Endodermal cell (in vitro differentiated cells): ENCODE results near the gene KRTAP12-1. TPM values are rescaled to one million over a fixed set of nuclear protein-coding genes. Genes with fewer than 3 reads are reported as not detected.

Source experiments
- DNase-seq: peaks from one replicate; pipeline ENCODE4 v3.0.0-alpha.2; 2017
- H3K27ac ChIP-seq: 2 replicates; pipeline ENCODE4 v1.5.1; 2013; ENCODE audit warnings: mild to moderate bottlenecking, low read depth, low read length, moderate library complexity
- H3K27me3 ChIP-seq: 2 replicates; pipeline ENCODE4 v1.6.1; 2013; ENCODE audit warnings: mild to moderate bottlenecking, low read length, moderate library complexity; ENCODE audit not compliant: insufficient read depth, control insufficient read depth, poor library complexity, severe bottlenecking
- H3K36me3 ChIP-seq: 2 replicates; pipeline ENCODE4 v1.7.0; 2013; ENCODE audit warnings: mild to moderate bottlenecking, low read length, moderate library complexity; ENCODE audit not compliant: control insufficient read depth, insufficient read depth
- H3K4me1 ChIP-seq: one replicate; pipeline ENCODE4 v1.7.0; 2013; ENCODE audit warnings: low read length; ENCODE audit not compliant: control insufficient read depth, insufficient read depth
- H3K4me3 ChIP-seq: 2 replicates; pipeline ENCODE4 v1.5.1; 2013; ENCODE audit warnings: mild to moderate bottlenecking, low read length, moderate library complexity
- H3K9ac ChIP-seq: 2 replicates; pipeline ENCODE4 v1.6.1; 2013; ENCODE audit warnings: mild to moderate bottlenecking, low read length, moderate library complexity; ENCODE audit not compliant: poor library complexity, severe bottlenecking; ENCODE audit errors: extremely low read depth
- H3K9me3 ChIP-seq: 2 replicates; pipeline ENCODE4 v1.6.1; 2013; ENCODE audit warnings: mild to moderate bottlenecking, low read length, moderate library complexity; ENCODE audit not compliant: control insufficient read depth
- H3K27ac Mint-ChIP-seq: 2 replicates; pipeline ENCODE4 v1.8.0; 2020; ENCODE audit warnings: mixed read lengths
- H3K27me3 Mint-ChIP-seq: 2 replicates; pipeline ENCODE4 v1.8.0; 2021; ENCODE audit warnings: mild to moderate bottlenecking, mixed read lengths; ENCODE audit not compliant: insufficient read depth
- H3K36me3 Mint-ChIP-seq: 2 replicates; pipeline ENCODE4 v1.8.0; 2020; ENCODE audit warnings: low read depth, mixed read lengths
- H3K4me1 Mint-ChIP-seq: 2 replicates; pipeline ENCODE4 v1.8.0; 2020; ENCODE audit warnings: mixed read lengths
- H3K4me3 Mint-ChIP-seq: 2 replicates; pipeline ENCODE4 v1.8.0; 2020; ENCODE audit warnings: mild to moderate bottlenecking, moderate library complexity, mixed read lengths
- H3K9me3 Mint-ChIP-seq: 2 replicates; pipeline ENCODE4 v1.8.0; 2020; ENCODE audit warnings: mild to moderate bottlenecking, mixed read lengths
- CTCF ChIP-seq: fragments of 200-600 bp; sonication (generic); conservative IDR thresholded peaks from 2 replicates; pipeline ENCODE4 v1.5.0; 2021; ENCODE audit warnings: antibody characterized with exemption, mild to moderate bottlenecking
- WGBS, 2 experiments: methylation state at CpG; one replicate each; pipeline versions ENCODE4 v1.1.5 to v1.1.7; 2013; ENCODE audit warnings: missing lambda C conversion rate in 2 of 2, mixed read lengths in 1 of 2; ENCODE audit not compliant: insufficient coverage in 1 of 2, insufficient read length in 1 of 2; 5-methylcytosine and 5-hydroxymethylcytosine counted together
- total RNA-seq, 2 donors: library from RNA; stranded (reverse); fragmentation: NEBNext Ultra II Directional in 1 of 2; extraction: Animal tissue kit (Norgen Biotek cat#: 25700) in 1 of 2; gene quantifications; 2 replicates in 1 of 2; 3 replicates in 1 of 2; pipeline ENCODE4 v1.2.1, GENCODE V29; 2021

The KRTAP12-1 gene
- total RNA-seq, 2 donors from 2014 or later = not detected

GRCh38 chr21:44708866-44709425, 27.0 kb upstream of the KRTAP12-1 start:
- 5 to 10% methylated on average over 8 to 25 of the region's 25 CpGs for WGBS, 2 experiments
- Mint-ChIP-seq H3K4me1 (peaks cover 58% of the 10 kb centered on the region), H3K36me3 (no peaks in the 10 kb centered on the region), H3K4me3 (peak overlapping the region; percentile 43), H3K27me3 (peaks cover 96% of the 10 kb centered on the region), H3K27ac (no peak overlapping the region), H3K9me3 (peaks cover 10% of the 10 kb centered on the region)
- peaks cover 90% of the 10 kb centered on the region for H3K27me3 ChIP-seq
- no peak overlapping the region for H3K9ac ChIP-seq
- peaks cover 6% of the 10 kb centered on the region for H3K9me3 ChIP-seq
- DNase-seq = peak; percentile 51
- H3K36me3 ChIP-seq = no peaks in the 10 kb centered on the region
- H3K4me1 ChIP-seq = peaks cover 14% of the 10 kb centered on the region
- H3K27ac ChIP-seq = no peak overlapping the region
- H3K4me3 ChIP-seq = peak overlapping the region; percentile 57
- no peak for TF ChIP-seq CTCF

- Histone ChIP-seq H3K4me1 (peaks cover 14% of the 10 kb centered on the region), H3K27ac (no peak overlapping the region), H3K9me3 (peaks cover 6% of the 10 kb centered on the region), H3K36me3 (no peaks in the 10 kb centered on the region), H3K4me3 (peak overlapping the region; percentile 17), H3K27me3 (peaks cover 89% of the 10 kb centered on the region), H3K9ac (no peak overlapping the region)
- TF ChIP-seq CTCF = no peak
- peak; percentile 73 for DNase-seq
- peaks cover 90% of the 10 kb centered on the region for H3K27me3 Mint-ChIP-seq
- H3K4me3 Mint-ChIP-seq = peak overlapping the region; percentile 43
- H3K36me3 Mint-ChIP-seq = no peaks in the 10 kb centered on the region
- H3K9me3 Mint-ChIP-seq = peaks cover 10% of the 10 kb centered on the region
- 4% methylated on average over 4 to 13 of the region's 13 CpGs for WGBS, 2 experiments
- H3K4me1 Mint-ChIP-seq = peaks cover 63% of the 10 kb centered on the region
- H3K27ac Mint-ChIP-seq = no peak overlapping the region
These were observed 26.4 kb upstream of the KRTAP12-1 start for GRCh38 chr21:44708213-44708865.

GRCh38 chr21:44706706-44707581, 25.0 kb upstream of the KRTAP12-1 start:
- Histone ChIP-seq H3K9me3 (peaks cover 6% of the 10 kb centered on the region), H3K27me3 (peaks cover 77% of the 10 kb centered on the region), H3K4me1 (peaks cover 9% of the 10 kb centered on the region), H3K4me3 (peak overlapping the region; percentile 29), H3K27ac (no peak overlapping the region), H3K36me3 (no peaks in the 10 kb centered on the region), H3K9ac (no peak overlapping the region)
- 6 to 7% methylated on average over 5 to 40 of the region's 46 CpGs for WGBS, 2 experiments
- DNase-seq = peak; percentile 74
- Mint-ChIP-seq H3K27me3 (peaks cover 83% of the 10 kb centered on the region), H3K4me1 (peaks cover 67% of the 10 kb centered on the region), H3K4me3 (peak overlapping the region; percentile 45), H3K36me3 (no peaks in the 10 kb centered on the region), H3K27ac (no peak overlapping the region), H3K9me3 (peaks cover 10% of the 10 kb centered on the region)
- no peak for TF ChIP-seq CTCF
